ENCODE measurements around the gene LRP2.

Gene LRP2

GRCh38 chr2:169265591-169265990 is 96.7 kb downstream of the LRP2 start:
- no peak for DNase-seq
- intact Hi-C loops (cut with DNase I): no loop called here

GRCh38 chr2:169260846-169261642 is 101.3 kb downstream of the LRP2 start:
- intact Hi-C loops (cut with DNase I): no loop called here

GRCh38 chr2:169260246-169260645 is 102.1 kb downstream of the LRP2 start:
- DNase-seq: peak in 8 of 42 donors; percentile 8 to 36 (median 13)
- intact Hi-C loops (cut with DNase I): no loop called here

More at GRCh38 chr2:169260846-169261642, 101.3 kb downstream of the LRP2 start:
- no peak for DNase-seq

- intact Hi-C loops (cut with DNase I): no loop called here
- DNase-seq: no peak
These were observed 102.9 kb downstream of the LRP2 start for GRCh38 chr2:169259402-169259801.

GRCh38 chr2:169258045-169258601 is 104.2 kb downstream of the LRP2 start:
- DNase-seq: no peak
- intact Hi-C loops (cut with DNase I): no loop called here

GRCh38 chr2:169254774-169255173 is 107.6 kb downstream of the LRP2 start:
- intact Hi-C loops (cut with DNase I): no loop called here
- no peak for DNase-seq

- intact Hi-C loops (cut with DNase I): no loop called here
- DNase-seq: no peak
These were observed 115.1 kb downstream of the LRP2 start for GRCh38 chr2:169247211-169247610.

GRCh38 chr2:169240405-169240804 is 121.9 kb downstream of the LRP2 start:
- no peak for DNase-seq
- intact Hi-C loops (cut with DNase I): no loop called here

GRCh38 chr2:169237939-169238338 is 124.4 kb downstream of the LRP2 start:
- no peak for DNase-seq
- intact Hi-C loops (cut with DNase I): no loop called here

GRCh38 chr2:169237286-169237685 is 125.0 kb downstream of the LRP2 start:
- DNase-seq: no peak
- intact Hi-C loops (cut with DNase I): no loop called here

GRCh38 chr2:169232551-169233154 is 129.7 kb downstream of the LRP2 start:
- intact Hi-C loops (cut with DNase I): no loop called here

GRCh38 chr2:169230204-169230603 is 132.1 kb downstream of the LRP2 start:
- intact Hi-C loops (cut with DNase I): no loop called here
- DNase-seq: no peak

More at GRCh38 chr2:169232551-169233154, 129.7 kb downstream of the LRP2 start:
- no peak for DNase-seq

- intact Hi-C loops (cut with DNase I): no loop called here
- no peak for DNase-seq
These were observed 132.7 kb downstream of the LRP2 start for GRCh38 chr2:169229590-169229989.

- DNase-seq: no peak
- intact Hi-C loops (cut with DNase I): no loop called here
These were observed 136.4 kb downstream of the LRP2 start for GRCh38 chr2:169225906-169226305.

GRCh38 chr2:169225233-169225750 is 137.0 kb downstream of the LRP2 start:
- intact Hi-C loops (cut with DNase I): no loop called here
- DNase-seq: no peak

GRCh38 chr2:169222665-169223064 is 139.7 kb downstream of the LRP2 start:
- intact Hi-C loops (cut with DNase I): no loop called here
- no peak for DNase-seq

GRCh38 chr2:169221745-169222369 is 140.5 kb downstream of the LRP2 start:
- DNase-seq: no peak

GRCh38 chr2:169210917-169211316 is 151.4 kb downstream of the LRP2 start:
- DNase-seq: no peak
- intact Hi-C loops (cut with DNase I): no loop called here

More at GRCh38 chr2:169221745-169222369, 140.5 kb downstream of the LRP2 start:
- intact Hi-C loops (cut with DNase I): no loop called here

- intact Hi-C loops (cut with DNase I): no loop called here
- DNase-seq: no peak
These were observed 154.3 kb downstream of the LRP2 start for GRCh38 chr2:169208026-169208425.

GRCh38 chr2:169205176-169205575 is 157.2 kb downstream of the LRP2 start:
- no peak for DNase-seq
- intact Hi-C loops (cut with DNase I): no loop called here

Data from head of caudate nucleus (tissue), 42 donors.